Measurements from ENCODE around the gene ADAM12. TPM values are rescaled to one million over a fixed set of nuclear protein-coding genes. Genes with fewer than 3 reads are reported as not detected.

ADAM12 gene
- total RNA-seq, 1 experiment from 2014 or later: not detected

GRCh38 chr10:126073606-126074005 is 314.7 kb downstream of the ADAM12 start (continued):
- TF ChIP-seq, protein P1, sequence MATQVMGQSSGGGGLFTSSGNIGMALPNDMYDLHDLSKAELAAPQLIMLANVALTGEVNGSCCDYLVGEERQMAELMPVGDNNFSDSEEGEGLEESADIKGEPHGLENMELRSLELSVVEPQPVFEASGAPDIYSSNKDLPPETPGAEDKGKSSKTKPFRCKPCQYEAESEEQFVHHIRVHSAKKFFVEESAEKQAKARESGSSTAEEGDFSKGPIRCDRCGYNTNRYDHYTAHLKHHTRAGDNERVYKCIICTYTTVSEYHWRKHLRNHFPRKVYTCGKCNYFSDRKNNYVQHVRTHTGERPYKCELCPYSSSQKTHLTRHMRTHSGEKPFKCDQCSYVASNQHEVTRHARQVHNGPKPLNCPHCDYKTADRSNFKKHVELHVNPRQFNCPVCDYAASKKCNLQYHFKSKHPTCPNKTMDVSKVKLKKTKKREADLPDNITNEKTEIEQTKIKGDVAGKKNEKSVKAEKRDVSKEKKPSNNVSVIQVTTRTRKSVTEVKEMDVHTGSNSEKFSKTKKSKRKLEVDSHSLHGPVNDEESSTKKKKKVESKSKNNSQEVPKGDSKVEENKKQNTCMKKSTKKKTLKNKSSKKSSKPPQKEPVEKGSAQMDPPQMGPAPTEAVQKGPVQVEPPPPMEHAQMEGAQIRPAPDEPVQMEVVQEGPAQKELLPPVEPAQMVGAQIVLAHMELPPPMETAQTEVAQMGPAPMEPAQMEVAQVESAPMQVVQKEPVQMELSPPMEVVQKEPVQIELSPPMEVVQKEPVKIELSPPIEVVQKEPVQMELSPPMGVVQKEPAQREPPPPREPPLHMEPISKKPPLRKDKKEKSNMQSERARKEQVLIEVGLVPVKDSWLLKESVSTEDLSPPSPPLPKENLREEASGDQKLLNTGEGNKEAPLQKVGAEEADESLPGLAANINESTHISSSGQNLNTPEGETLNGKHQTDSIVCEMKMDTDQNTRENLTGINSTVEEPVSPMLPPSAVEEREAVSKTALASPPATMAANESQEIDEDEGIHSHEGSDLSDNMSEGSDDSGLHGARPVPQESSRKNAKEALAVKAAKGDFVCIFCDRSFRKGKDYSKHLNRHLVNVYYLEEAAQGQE (IDR thresholded peaks at IDR 0.05; ENCODE audit: low read depth): no peak
- TF ChIP-seq ELF1 (IDR thresholded peaks at IDR 0.05; ENCODE audit: borderline replicate concordance, low read depth): no peak
- no peak for TF ChIP-seq POLR2AphosphoS5 (IDR thresholded peaks at IDR 0.05; ENCODE audit: low read depth, low read length)

DNA sequence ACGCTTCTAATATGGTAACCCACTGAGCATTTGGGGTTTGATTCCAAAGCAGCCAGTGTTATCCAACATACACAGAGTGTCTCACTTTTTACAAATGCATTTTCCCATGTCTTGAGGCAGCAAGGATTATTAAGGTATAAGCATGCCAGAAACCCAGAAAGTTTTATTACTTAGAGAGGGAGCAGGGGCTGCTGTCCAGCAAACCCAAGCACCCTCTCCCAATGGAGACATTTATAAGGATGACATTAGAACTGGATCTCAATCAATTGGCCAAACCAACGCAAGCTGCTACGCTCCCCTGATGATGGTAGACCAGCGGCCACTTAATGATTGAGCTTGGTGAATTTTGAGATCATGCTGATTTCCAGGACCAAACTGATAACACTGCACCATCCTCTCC is 315.7 kb downstream of the ADAM12 start:
- DNase-seq (ENCODE audit: low read depth, low spot score) (no peak), ATAC-seq (no peak)
- TF ChIP-seq, protein P1 (IDR thresholded peaks at IDR 0.05; ENCODE audit: low read depth): no peak
- TF ChIP-seq MAX (IDR thresholded peaks at IDR 0.05) (no peak), ATF3 (IDR thresholded peaks at IDR 0.05) (no peak)
- CTCF ChIA-PET: no interaction called here
- no peak overlapping the region for H3K9ac ChIP-seq (ENCODE audit: low read length)
- no peak overlapping the region for H2AFZ ChIP-seq (ENCODE audit: low read depth, low read length, poor library complexity, severe bottlenecking)
- POLR2A ChIA-PET: no interaction called here
- H3K36me3 ChIP-seq (ENCODE audit: control insufficient read depth in 1 of 2, insufficient read depth in 2 of 2, low read length in 2 of 2): no peaks in the 10 kb centered on the region
- H3K4me2 ChIP-seq (ENCODE audit: low read length): no peak overlapping the region
- no peaks in the 10 kb centered on the region for H3K79me2 ChIP-seq (ENCODE audit: insufficient read depth, low read length)
- intact Hi-C loops (cut with micrococcal nuclease): no loop called here
- H3K9me3 ChIP-seq (ENCODE audit: control insufficient read depth in 1 of 2, insufficient read depth in 1 of 2, low read depth in 1 of 2, low read length in 2 of 2): no peaks in the 10 kb centered on the region
- no peak overlapping the region for H3K4me3 ChIP-seq (replicated peaks in 1 of 2; ENCODE audit: low read depth in 1 of 2, low read length in 2 of 2)
- BruUV-seq (replicated peaks): no TSS peak
- no peak overlapping the region for H3K27ac ChIP-seq (ENCODE audit: low read depth, low read length)
- no peaks in the 10 kb centered on the region for H4K20me1 ChIP-seq (ENCODE audit: insufficient read depth)
- 0 out of 4 replicates have a peak, but pooled peaks cover 0 to 7% of the 10 kb centered on the region in 2 experiments for H3K4me1 ChIP-seq (ENCODE audit: control insufficient read depth in 1 of 2, insufficient read depth in 2 of 2, low read length in 2 of 2)
- RAD21 ChIA-PET (ENCODE audit: low non-redundant PET in 1 of 2, low total read pairs in 2 of 2, uncharacterized antibody in 2 of 2, unreplicated experiment in 2 of 2): no interaction called here
- H3K9me2 ChIP-seq (ENCODE audit: insufficient read depth): no peaks in the 10 kb centered on the region
- peaks cover 78% of the 10 kb centered on the region for H3K27me3 ChIP-seq (ENCODE audit: insufficient read depth, low read length)
